ENCODE measurements around the gene FREY1.

Gene FREY1

GRCh38 chr11:45895553-45896259, 11.4 kb downstream of the FREY1 start:
- no peak for DNase-seq (ENCODE audit: low read depth in 4 of 4, low spot score in 1 of 4)

- no peak for DNase-seq (ENCODE audit: low read depth in 4 of 4, low spot score in 1 of 4)
Observed at GRCh38 chr11:45894555-45895247, 12.4 kb downstream of the FREY1 start.

- no peak for DNase-seq (ENCODE audit: low read depth in 4 of 4, low spot score in 1 of 4)
Observed at GRCh38 chr11:45892856-45893255, 14.2 kb downstream of the FREY1 start.

- no peak for DNase-seq (ENCODE audit: low read depth in 4 of 4, low spot score in 1 of 4)
Observed at GRCh38 chr11:45890886-45891550, 16.1 kb downstream of the FREY1 start.

- no peak for DNase-seq (ENCODE audit: low read depth in 4 of 4, low spot score in 1 of 4)
Observed at GRCh38 chr11:45889966-45890365, 17.1 kb downstream of the FREY1 start.

- DNase-seq (ENCODE audit: low read depth in 4 of 4, low spot score in 1 of 4): no peak
Observed at GRCh38 chr11:45889555-45889954, 17.5 kb downstream of the FREY1 start.

- DNase-seq (ENCODE audit: low read depth in 4 of 4, low spot score in 1 of 4): no peak
Observed at GRCh38 chr11:45887587-45887986, 19.5 kb downstream of the FREY1 start.

GRCh38 chr11:45886816-45887520, 20.1 kb downstream of the FREY1 start:
- no peak for DNase-seq (ENCODE audit: low read depth in 4 of 4, low spot score in 1 of 4)

GRCh38 chr11:45885921-45886721, 20.9 kb downstream of the FREY1 start:
- DNase-seq (ENCODE audit: low read depth in 4 of 4, low spot score in 1 of 4): no peak

GRCh38 chr11:45885274-45885920, 21.7 kb downstream of the FREY1 start, which contains the start of gene MAPK8IP1:
Gene MAPK8IP1, plus strand, starts transcription at chr11:45885651. Its CDS starts 170 bp downstream, at chr11:45885821.
- peak in 3 of 4 experiments; percentile 29 to 34 (median 33) for DNase-seq (ENCODE audit: low read depth in 4 of 4, low spot score in 1 of 4)

GRCh38 chr11:45884596-45885185, 22.4 kb downstream of the FREY1 start:
- no peak for DNase-seq (ENCODE audit: low read depth in 4 of 4, low spot score in 1 of 4)

- DNase-seq (ENCODE audit: low read depth in 4 of 4, low spot score in 1 of 4): no peak
Observed at GRCh38 chr11:45881708-45882368, 25.2 kb downstream of the FREY1 start.

- no peak for DNase-seq (ENCODE audit: low read depth in 4 of 4, low spot score in 1 of 4)
Observed at GRCh38 chr11:45880772-45881570, 26.1 kb downstream of the FREY1 start.

GRCh38 chr11:45879803-45880686, 27.0 kb downstream of the FREY1 start:
- DNase-seq (ENCODE audit: low read depth in 4 of 4, low spot score in 1 of 4): no peak

- no peak for DNase-seq (ENCODE audit: low read depth in 4 of 4, low spot score in 1 of 4)
Observed at GRCh38 chr11:45877845-45878244, 29.2 kb downstream of the FREY1 start.

GRCh38 chr11:45877221-45877620, 29.9 kb downstream of the FREY1 start:
- DNase-seq (ENCODE audit: low read depth in 4 of 4, low spot score in 1 of 4): no peak

- DNase-seq (ENCODE audit: low read depth in 4 of 4, low spot score in 1 of 4): no peak
Observed at GRCh38 chr11:45876401-45876800, 30.7 kb downstream of the FREY1 start.

All from stimulated activated CD4-positive, alpha-beta T cell treated with anti-CD3 and anti-CD28 coated beads, Interleukin-1b, Interleukin-23, amount 100 ng/mL, for 24 hours (primary cell).